Activated naive CD4-positive, alpha-beta T cell treated with anti-CD3 and anti-CD28 coated beads, Interleukin-2, amount 10 ng/mL, durations not matched to agents 7 days and 5 days (primary cell): ENCODE data around the gene USH1G.

ENCODE experiments used
- CTCF ChIA-PET: fragments of 350-600 bp; sonication (Branson Sonifier 250); formaldehyde crosslinking; loops from one replicate; lab custom pipeline; 2021; ENCODE audit warnings: antibody characterized with exemption; lab: Charles Lee
- DNase-seq: peaks from one replicate; pipeline ENCODE4 v3.0.0-alpha.2; 2020
- H3K27ac Mint-ChIP-seq: one replicate; pipeline ENCODE4 v1.8.0; 2021; ENCODE audit warnings: mild to moderate bottlenecking, moderate library complexity, mixed read lengths
- H3K27me3 Mint-ChIP-seq: one replicate; pipeline ENCODE4 v1.8.0; 2021; ENCODE audit warnings: mild to moderate bottlenecking, mixed read lengths
- H3K36me3 Mint-ChIP-seq: one replicate; pipeline ENCODE4 v1.8.0; 2021; ENCODE audit warnings: mixed read lengths
- H3K4me1 Mint-ChIP-seq: one replicate; pipeline ENCODE4 v1.8.0; 2021; ENCODE audit warnings: mixed read lengths
- H3K4me3 Mint-ChIP-seq: one replicate; pipeline ENCODE4 v1.8.0; 2021; ENCODE audit warnings: mild to moderate bottlenecking, moderate library complexity, mixed read lengths
- H3K9me3 Mint-ChIP-seq: one replicate; pipeline ENCODE4 v1.8.0; 2021; ENCODE audit warnings: mixed read lengths

The USH1G gene

DNA sequence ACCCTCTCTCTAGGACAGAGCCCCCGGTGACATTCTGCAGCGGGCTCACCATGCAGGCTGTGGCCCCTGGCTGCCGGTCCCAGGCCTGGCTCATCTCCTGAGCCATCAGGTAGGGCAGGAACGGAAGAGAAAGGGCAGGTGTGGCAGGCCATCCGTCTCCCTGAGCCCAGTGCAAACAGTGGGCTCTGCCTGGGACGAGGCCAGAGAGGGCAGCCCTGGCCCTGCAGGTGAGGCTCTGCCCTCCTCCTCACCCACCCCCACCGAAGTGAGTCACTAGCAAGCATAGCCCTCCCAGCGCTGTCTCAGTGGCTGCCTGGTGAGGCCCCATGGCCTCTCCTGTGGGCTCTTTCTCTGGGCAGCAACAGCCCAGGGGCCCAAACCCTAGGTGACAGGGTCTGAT, 27.2 kb upstream of the USH1G start:
- Mint-ChIP-seq H3K9me3 (no peaks in the 10 kb centered on the region), H3K27ac (no peak overlapping the region), H3K36me3 (no peaks in the 10 kb centered on the region), H3K4me3 (no peak overlapping the region), H3K4me1 (no peaks in the 10 kb centered on the region), H3K27me3 (peaks cover 41% of the 10 kb centered on the region)
- CTCF ChIA-PET = interaction anchor here (3.1 kb wide), 1 partner anchor 11 kb away, joined by 15 read pairs; no protein-coding TSS in a partner anchor
- no peak for DNase-seq

DNA sequence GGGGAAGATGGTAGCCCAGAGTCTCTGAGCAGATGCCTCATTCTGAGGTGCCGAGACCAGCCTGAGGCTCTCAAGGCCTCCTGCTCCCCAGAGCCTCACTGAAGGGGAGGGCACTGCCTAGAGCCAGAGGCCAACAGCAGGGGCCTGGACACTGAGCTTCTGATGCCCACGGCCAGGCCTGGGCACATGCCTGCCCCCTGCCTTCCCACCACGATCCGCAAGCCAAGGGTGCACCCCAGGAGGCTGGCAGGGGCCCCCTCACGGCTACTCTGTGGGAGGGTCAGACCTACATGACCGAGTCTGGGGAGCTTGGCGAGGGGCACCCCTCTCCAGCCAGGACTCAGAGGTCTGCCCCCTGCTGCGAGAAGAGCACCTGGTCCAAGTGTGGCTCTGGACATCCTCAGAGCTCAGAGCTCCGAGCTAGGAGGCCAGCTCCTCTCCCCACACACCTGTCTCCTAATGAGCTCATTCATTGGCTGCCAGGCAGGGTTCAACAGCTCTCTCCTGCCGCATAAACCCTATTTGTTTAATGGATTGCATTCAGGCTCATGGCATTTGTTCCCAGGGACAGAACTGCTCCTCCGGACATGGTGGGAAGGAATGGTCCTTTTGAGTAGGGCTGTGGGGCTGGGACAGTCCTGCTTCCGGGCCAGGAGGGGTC, 26.5 kb upstream of the USH1G start:
- H3K27me3 Mint-ChIP-seq = peaks cover 46% of the 10 kb centered on the region
- no peaks in the 10 kb centered on the region for H3K4me1 Mint-ChIP-seq
- no peaks in the 10 kb centered on the region for H3K9me3 Mint-ChIP-seq
- DNase-seq = no peak
- no peak overlapping the region for H3K4me3 Mint-ChIP-seq
- no peak overlapping the region for H3K27ac Mint-ChIP-seq
- H3K36me3 Mint-ChIP-seq = no peaks in the 10 kb centered on the region
- CTCF ChIA-PET = interaction anchor here (0.7 to 3.1 kb wide), 4 partner anchors 8 to 203 kb away, joined by 3 to 15 read pairs (median 4); no protein-coding TSS in a partner anchor

DNA sequence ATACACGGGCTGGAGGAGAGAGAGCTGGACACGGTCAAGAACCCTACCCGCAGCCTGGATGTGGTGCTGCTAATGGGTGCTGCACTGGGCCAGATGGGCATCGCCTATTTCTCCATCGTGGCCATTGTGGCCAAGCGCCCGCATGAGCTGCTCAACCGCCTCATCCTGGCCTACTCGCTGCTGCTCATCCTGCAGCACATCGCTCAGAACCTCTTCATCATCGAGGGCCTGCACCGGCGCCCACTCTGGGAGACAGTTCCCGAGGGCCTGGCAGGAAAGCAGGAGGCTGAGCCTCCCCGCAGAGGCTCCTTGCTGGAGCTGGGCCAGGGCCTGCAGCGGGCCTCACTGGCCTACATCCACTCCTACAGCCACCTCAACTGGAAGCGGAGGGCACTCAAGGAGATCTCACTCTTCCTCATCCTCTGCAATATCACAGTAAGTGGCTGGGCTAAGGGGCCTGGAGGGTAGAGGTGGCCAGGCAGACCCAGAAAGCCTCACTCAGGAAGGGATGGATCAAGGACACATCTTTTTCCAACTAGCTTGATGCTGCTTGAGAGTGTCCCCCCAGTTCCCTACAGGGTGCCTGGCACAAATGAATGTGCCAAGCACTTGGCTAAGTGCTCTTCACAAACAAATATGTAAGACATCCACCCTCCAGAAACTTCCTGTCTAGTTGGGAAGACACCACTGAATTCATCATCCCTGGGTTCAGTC, 24.1 kb upstream of the USH1G start:
- H3K27me3 Mint-ChIP-seq = peaks cover 64% of the 10 kb centered on the region
- DNase-seq = no peak
- no peaks in the 10 kb centered on the region for H3K4me1 Mint-ChIP-seq
- CTCF ChIA-PET = interaction anchor here (3.7 kb wide), 1 partner anchor 14 kb away, joined by 12 read pairs; no protein-coding TSS in a partner anchor
- H3K36me3 Mint-ChIP-seq = no peaks in the 10 kb centered on the region
- H3K4me3 Mint-ChIP-seq = no peak overlapping the region
- no peak overlapping the region for H3K27ac Mint-ChIP-seq
- no peaks in the 10 kb centered on the region for H3K9me3 Mint-ChIP-seq

DNA sequence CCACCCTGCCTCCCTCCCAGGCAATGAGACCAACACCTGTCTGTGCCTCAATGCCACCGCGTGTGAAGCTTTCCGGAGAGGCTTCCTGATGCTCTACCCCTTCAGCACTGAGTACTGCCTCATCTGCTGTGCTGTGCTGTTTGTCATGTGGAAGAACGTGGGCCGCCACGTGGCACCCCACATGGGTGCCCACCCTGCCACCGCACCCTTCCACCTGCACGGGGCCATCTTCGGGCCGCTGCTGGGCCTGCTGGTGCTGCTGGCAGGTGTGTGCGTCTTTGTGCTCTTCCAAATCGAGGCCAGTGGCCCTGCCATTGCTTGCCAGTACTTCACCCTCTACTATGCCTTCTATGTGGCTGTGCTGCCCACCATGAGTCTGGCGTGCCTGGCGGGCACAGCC, 23.6 kb upstream of the USH1G start:
- Mint-ChIP-seq H3K4me3 (no peak overlapping the region), H3K27me3 (peaks cover 70% of the 10 kb centered on the region), H3K27ac (no peak overlapping the region), H3K9me3 (no peaks in the 10 kb centered on the region), H3K4me1 (no peaks in the 10 kb centered on the region), H3K36me3 (no peaks in the 10 kb centered on the region)
- DNase-seq = no peak
- CTCF ChIA-PET = interaction anchor here (2.2 to 3.7 kb wide), 2 partner anchors 12 to 15 kb away, joined by 5 to 12 read pairs; no protein-coding TSS in a partner anchor

DNA sequence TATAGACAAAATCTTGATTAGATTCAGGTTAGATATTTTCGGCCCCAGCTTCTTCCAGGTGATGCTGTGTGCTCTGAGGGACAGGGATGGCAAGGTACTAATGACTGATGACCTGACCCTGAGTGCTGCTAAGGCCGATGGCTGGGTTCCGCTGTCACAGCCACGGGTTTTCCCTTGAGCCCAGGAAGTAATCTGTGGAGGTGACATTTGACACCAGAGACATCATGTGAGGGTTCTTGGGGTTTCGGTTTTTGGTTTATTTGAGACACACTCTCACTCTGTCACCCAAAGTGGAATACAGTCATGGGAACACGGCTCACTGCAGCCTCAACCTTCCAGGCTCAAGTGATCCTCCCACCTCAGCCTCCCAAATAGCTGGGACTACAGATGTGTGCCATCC, 22.5 kb upstream of the USH1G start:
- H3K36me3 Mint-ChIP-seq = no peaks in the 10 kb centered on the region
- no peaks in the 10 kb centered on the region for H3K4me1 Mint-ChIP-seq
- no peak for DNase-seq
- CTCF ChIA-PET = interaction anchor here (0.6 to 3.7 kb wide), 3 partner anchors 13 to 298 kb away, joined by 3 to 12 read pairs (median 5); no protein-coding TSS in a partner anchor
- H3K27ac Mint-ChIP-seq = peak overlapping the region; percentile 12
- H3K27me3 Mint-ChIP-seq = peaks cover 80% of the 10 kb centered on the region
- H3K4me3 Mint-ChIP-seq = no peak overlapping the region
- no peaks in the 10 kb centered on the region for H3K9me3 Mint-ChIP-seq

DNA sequence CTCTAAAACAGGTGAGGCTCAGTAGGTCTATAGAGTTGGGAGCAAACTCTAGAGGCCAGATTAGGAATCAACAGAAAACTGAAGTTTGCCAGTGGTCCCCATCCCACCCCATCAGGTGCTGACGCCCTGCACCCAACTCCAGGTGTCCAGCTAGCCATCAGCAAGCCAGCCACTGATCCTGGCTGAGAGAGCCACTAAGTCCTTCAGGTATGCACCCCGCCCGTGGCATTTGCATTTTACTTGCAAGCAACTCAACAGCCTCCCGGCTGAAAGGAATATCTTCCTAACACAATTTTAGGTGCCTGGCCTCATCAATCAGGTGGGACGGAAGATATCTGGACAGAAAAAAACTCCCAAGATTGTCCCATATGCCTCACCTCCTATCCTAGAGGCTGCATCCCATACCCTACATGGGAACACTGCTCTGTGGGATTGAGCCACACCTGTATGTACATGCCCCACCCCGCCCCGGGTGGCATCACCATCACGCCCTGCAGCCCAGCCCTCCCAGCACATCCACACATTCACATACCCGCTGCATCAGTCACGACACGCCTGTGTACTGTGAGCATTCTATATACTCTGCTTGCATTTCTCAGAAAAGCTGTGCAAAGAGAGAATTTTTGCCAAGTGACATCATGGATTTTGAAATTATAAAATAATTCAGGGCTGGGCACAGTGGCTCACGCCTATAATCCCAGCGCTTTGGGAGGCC, 20.9 kb upstream of the USH1G start:
- H3K27ac Mint-ChIP-seq = no peak overlapping the region
- DNase-seq = no peak
- peaks cover 81% of the 10 kb centered on the region for H3K27me3 Mint-ChIP-seq
- CTCF ChIA-PET = interaction anchor here (1.4 to 3.7 kb wide), 2 partner anchors 13 to 17 kb away, joined by 5 to 12 read pairs; no protein-coding TSS in a partner anchor
- H3K36me3 Mint-ChIP-seq = no peaks in the 10 kb centered on the region
- H3K4me3 Mint-ChIP-seq = no peak overlapping the region
- no peaks in the 10 kb centered on the region for H3K4me1 Mint-ChIP-seq
- H3K9me3 Mint-ChIP-seq = no peaks in the 10 kb centered on the region

DNA sequence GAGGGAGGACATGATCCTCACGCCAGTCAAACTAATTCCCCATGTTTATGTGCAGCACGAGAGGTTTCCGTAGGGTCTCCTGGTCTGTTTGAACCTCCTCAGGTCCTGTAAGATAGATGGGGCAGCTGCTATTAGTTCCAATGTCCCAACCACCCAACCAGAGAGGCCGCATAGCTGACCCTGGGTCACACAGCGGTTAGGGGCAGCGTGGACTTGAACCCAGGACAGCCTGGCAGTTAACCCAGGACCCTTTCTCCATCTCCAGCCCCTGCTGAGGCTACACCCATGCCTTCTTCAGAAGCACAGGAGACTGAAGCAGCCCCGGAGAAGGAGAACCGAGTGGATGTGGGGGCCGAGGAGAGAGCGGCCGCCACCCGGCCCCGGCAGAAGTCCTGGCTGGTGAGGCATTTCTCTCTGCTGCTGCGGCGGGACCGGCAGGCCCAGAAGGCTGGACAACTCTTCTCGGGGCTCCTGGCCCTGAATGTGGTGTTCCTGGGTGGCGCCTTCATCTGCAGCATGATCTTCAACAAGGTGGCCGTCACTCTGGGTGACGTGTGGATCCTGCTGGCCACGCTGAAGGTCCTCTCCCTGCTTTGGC, 18.2 kb upstream of the USH1G start:
- CTCF ChIA-PET = no interaction called here
- no peaks in the 10 kb centered on the region for H3K4me1 Mint-ChIP-seq
- H3K36me3 Mint-ChIP-seq = no peaks in the 10 kb centered on the region
- no peak for DNase-seq
- H3K4me3 Mint-ChIP-seq = no peak overlapping the region
- H3K27me3 Mint-ChIP-seq = peaks cover 94% of the 10 kb centered on the region
- no peak overlapping the region for H3K27ac Mint-ChIP-seq
- H3K9me3 Mint-ChIP-seq = no peaks in the 10 kb centered on the region

DNA sequence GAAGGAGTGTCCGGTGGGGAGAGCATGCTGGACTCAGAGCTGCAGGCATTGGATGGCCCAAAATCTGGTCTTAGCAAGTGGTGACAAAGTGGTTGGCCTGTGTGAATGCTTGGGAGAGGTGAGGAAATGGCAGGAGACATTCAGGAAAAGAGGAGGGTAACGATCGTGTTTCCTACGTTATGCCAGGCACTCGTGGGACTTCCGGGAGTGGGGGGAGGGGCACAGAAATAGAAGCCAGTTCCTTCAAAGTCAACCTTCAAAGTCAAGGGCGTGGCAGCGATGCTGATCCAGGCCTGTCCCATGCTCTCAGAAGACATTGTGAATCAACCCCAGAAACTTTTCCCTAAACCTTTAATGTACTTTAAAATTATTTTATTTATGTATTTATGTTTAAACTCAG, 16.5 kb upstream of the USH1G start:
- CTCF ChIA-PET = interaction anchor here (0.9 to 1.2 kb wide), 2 partner anchors 22 to 49 kb away, joined by 3 read pairs; no protein-coding TSS in a partner anchor
- Mint-ChIP-seq H3K27ac (no peak overlapping the region), H3K4me3 (no peak overlapping the region), H3K9me3 (no peaks in the 10 kb centered on the region), H3K27me3 (peaks cover 96% of the 10 kb centered on the region), H3K36me3 (no peaks in the 10 kb centered on the region), H3K4me1 (no peaks in the 10 kb centered on the region)
- DNase-seq = no peak

DNA sequence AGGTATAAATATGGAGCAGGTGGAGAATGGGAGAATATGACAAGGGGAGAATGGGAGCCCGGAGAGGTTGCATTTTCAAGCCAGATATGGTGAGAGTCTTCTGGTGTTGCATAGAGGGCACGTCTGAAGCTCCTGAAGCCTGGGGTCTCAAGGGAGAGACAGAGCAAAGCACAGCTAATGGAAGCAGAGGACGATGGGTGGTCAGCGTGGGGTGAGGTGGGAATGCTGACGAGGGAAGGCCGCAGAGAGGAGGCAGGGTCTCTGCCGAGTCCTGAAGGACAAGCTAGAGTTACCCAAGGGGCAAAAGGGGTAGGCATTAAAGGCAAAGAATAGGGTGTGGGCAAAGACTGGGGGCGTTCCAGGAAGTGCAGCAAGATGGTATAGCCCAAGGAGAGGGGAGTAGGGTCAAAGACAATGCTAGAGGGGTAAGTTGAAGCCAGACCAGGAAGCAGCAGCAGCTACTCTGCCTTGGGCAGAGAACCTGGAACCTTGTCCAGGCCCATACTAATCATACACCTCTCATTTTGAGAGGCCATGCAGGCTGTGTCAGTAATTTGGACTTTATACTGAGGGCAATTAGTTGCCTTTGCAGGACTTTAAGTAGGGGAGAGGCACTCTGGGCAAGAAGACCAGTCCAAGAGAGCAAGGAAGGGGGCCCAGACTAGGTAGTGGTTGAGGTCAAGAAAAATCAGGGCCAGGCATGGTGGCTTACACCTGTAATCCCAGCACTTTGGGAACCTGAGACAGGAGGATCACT, 15.3 kb upstream of the USH1G start:
- Mint-ChIP-seq H3K36me3 (no peaks in the 10 kb centered on the region), H3K27ac (no peak overlapping the region), H3K4me1 (no peaks in the 10 kb centered on the region), H3K27me3 (peaks cover 96% of the 10 kb centered on the region), H3K9me3 (no peaks in the 10 kb centered on the region), H3K4me3 (no peak overlapping the region)
- DNase-seq = no peak
- CTCF ChIA-PET = interaction anchor here (1.1 to 1.2 kb wide), 2 partner anchors 22 to 23 kb away, joined by 3 read pairs; no protein-coding TSS in a partner anchor

DNA sequence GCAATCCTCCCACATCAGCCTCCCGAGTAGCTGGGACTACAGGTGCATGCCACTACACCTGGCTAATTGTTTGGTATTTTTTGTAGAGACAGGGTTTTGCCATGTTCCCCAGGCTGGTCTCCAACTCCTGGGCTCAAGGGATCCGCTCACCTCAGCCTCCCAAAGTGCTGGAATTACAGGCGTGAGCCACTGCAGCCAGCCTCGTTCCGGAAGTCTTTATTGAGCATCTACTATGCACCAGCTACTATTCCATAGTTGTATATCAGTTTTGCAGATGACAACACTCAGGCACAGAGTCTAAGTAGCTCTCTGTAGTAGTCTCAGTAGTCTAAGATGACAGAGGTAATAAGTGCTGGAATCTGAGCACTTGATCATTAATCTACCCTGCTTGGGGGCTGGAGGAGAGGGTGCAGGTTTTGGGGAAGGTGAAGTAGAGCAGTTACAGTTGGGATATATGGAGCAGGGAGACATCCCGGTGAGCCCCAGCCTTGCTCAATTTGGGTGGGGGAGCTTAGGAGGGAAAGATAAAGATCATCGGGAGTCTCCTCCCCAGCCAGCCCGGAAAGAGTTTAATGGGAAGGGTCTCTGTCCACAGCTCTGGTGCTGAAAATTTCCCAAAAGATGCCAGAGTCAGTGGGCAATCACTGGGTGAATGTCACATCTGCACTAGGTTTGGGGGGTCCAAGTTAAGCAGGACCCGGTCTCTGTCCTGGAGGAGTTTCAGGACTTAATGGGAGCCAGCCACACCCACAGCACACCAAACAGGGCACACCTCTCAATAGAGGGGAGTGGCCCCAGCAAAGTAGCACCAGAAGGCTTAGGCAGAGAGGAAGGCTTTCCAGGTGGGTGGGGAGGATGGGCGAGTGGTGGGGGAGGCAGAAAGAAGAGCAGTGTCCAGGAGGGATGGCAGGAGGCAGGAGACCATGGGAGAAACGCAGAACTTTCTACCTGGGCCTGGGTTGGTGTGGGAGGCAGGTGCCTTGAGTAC, 14.3 kb upstream of the USH1G start:
- Mint-ChIP-seq H3K4me3 (no peak overlapping the region), H3K27me3 (peaks cover 97% of the 10 kb centered on the region), H3K4me1 (no peaks in the 10 kb centered on the region), H3K36me3 (no peaks in the 10 kb centered on the region), H3K9me3 (no peaks in the 10 kb centered on the region), H3K27ac (no peak overlapping the region)
- CTCF ChIA-PET = interaction anchor here (1.1 kb wide), 1 partner anchor 23 kb away, joined by 3 read pairs; no protein-coding TSS in a partner anchor
- DNase-seq = no peak

DNA sequence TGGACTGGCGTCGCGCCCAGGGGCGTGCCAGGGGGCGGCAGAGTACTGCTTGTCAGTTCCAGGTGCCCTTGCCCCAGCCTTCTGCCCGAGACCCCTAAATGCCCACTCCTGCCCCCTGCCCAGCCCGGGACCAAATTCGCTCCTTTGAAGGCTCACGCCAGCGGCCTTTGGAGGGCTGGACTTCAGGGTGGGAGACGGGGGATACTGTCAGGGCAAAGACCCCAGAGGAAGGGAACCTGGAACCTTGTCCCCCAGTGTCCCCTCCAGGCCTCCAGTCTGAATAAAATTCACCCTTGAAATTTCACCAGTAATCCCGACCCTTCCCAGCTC, 13.4 kb upstream of the USH1G start:
- H3K27me3 Mint-ChIP-seq = peaks cover 96% of the 10 kb centered on the region
- CTCF ChIA-PET = no interaction called here
- no peaks in the 10 kb centered on the region for H3K4me1 Mint-ChIP-seq
- H3K4me3 Mint-ChIP-seq = no peak overlapping the region
- H3K9me3 Mint-ChIP-seq = no peaks in the 10 kb centered on the region
- H3K36me3 Mint-ChIP-seq = no peaks in the 10 kb centered on the region
- DNase-seq = no peak
- H3K27ac Mint-ChIP-seq = no peak overlapping the region

DNA sequence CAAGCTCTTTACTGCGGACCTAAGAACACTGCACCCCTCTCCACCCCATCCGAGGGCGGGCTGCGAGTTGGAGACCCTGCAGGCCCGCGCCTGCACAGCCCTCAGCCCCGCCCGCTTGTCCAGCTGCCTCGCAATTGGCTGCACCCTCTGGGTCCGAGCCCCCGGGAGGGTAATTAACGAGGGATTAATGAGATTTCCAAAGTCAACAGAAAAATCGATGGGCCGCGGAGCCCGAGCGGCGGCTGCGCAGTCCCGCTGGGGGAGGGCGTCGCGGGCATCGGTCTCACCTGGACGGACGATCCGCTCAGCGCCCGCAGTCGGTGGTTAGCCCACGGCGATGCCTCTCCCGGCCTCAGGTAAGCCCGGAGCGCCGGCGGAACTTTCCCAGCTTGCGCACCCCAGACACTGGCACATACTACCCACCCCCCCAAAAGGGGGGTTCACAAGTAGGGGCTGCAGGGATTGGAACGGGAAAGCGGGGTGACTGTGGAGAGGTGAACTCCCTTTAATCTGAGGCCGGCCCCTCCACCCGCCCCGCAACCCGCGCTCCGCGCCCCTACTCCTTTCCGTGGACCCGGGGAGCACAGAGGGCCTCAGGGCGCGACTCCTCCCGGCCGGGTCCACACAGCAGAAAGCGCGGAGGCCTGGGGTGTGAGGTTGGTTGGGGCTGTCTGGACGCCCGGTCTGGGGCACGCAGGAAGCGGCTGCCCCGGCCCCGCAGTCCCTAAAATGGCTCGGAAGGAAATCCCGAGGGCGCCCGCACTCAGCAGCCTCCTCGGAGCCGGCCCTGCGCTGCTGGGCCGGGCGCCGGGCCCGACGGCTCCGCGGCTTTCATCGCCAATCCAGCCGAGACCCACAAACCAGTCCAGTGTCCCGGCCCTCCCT, 12.8 kb upstream of the USH1G start, which contains the start of gene OTOP3:
Gene OTOP3 (plus strand): TSS at position 314 of the 885 bp plus-strand sequence. CDS start 24 bp downstream, at position 338.
- Mint-ChIP-seq H3K4me1 (no peaks in the 10 kb centered on the region), H3K27ac (no peak within 1 kb of the TSS), H3K4me3 (no peak within 1 kb of the TSS), H3K36me3 (no peaks in the 10 kb centered on the region), H3K9me3 (no peaks in the 10 kb centered on the region), H3K27me3 (peaks cover 97% of the 10 kb centered on the region)
- DNase-seq = no peak
- CTCF ChIA-PET = no interaction called here
